IPS-18c (cell line): Measurements from ENCODE around the gene SDHB.

Source experiments
- H3K4me3 ChIP-seq: 2 replicates; pipeline ENCODE4 v1.7.0; 2013; ENCODE audit warnings: low read depth, mild to moderate bottlenecking, low read length, moderate library complexity; ENCODE audit not compliant: insufficient read depth
- H3K9me3 ChIP-seq: one replicate; pipeline ENCODE4 v1.6.1; 2013; ENCODE audit warnings: mild to moderate bottlenecking, low read length, moderate library complexity; ENCODE audit not compliant: control insufficient read depth, insufficient read depth

Gene SDHB

DNA sequence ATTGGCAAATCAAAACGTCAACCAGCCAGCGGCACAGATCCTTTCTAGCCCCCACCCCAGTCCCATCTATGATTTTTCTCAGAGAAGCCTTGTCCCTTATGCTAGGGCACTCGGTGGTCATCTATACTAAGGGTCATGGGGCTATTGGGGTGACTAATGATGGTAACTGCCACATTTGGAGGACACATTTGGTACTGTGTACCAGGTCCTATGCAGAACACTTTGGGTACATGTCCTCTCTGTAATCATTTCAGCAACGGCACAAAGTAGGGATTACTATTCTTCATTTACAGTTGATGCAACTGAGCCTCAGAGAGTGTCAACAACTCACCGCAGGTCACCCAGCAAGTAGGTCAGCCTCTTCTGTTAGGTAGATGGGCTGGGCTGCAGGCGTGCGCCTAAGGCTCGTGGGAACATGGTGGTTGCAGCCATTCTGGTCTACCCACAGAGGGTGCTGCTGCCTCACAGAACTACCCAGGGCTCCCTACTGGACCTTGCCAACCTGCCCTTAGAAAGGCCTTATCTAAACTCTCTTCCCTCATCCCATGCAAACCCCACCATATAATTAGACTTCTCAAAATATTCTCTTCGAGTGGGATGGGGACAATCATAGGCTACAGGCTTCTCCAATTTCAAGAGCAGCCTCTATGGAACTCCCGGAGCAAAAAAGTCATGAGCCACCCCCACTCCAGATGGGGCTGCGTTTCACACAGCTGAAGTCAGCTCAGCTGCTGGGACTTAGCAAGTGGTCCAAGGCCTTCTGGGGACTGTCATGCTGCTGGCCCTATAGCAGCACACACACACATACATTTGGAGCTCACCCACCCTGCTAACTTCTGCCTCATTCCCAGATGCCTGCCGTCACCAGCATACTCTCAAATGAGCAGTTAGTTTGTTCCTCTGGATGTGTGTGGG is 5.8 kb upstream of the SDHB start:
- Histone ChIP-seq H3K9me3 (no peaks in the 10 kb centered on the region), H3K4me3 (no peak overlapping the region)

DNA sequence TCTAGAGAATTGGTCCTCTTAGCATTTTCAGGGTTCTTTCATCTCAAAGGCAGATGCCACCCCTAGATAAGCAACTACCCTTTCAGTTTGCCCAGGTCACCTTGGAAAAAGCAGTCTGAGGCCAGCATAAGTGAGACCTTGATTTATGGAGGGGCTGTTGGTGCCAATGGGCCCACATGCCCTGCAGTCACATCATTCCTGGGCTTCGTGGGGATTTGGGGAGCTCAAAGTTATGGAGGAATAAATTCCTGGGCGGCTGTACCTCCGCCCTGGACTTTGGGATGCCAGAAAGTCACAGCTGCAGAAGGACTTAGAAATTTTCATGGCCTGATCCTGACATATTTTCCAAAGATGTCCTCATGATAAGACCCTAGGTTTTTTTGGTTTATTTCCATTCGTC is 2.7 kb upstream of the SDHB start:
- Histone ChIP-seq H3K4me3 (no peak overlapping the region), H3K9me3 (no peaks in the 10 kb centered on the region)

GRCh38 chr1:17055801-17056200 is 2.0 kb upstream of the SDHB start:
- H3K9me3 ChIP-seq: no peaks in the 10 kb centered on the region
- no peak overlapping the region for H3K4me3 ChIP-seq

- H3K4me3 ChIP-seq: peak overlapping the region; percentile 99
- H3K9me3 ChIP-seq: no peaks in the 10 kb centered on the region
Observed at GRCh38 chr1:17053086-17053684, 647 bp downstream of the SDHB start.

DNA sequence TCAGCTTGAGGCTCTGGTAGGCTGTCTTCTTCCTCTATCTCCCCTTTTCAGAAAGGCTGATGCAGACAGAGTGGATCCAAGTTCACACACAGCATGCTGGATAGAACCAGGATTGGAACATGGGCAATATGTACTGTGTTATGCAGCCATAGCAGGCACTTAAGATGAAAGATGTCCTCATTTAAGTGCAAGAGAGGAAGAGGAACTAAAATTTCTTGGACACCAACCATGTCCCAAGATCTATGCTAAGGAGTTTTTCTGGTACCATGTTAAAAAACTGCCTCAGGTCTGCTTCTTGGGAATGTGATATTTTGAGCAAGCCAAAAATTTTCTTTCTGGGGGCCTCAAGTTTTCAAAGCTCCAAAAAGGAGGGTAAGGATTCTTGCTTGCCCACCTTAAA is 1.2 kb downstream of the SDHB start:
- Histone ChIP-seq H3K4me3 (peak overlapping the region; percentile 99; the same call in 1 of the 2 replicates), H3K9me3 (no peaks in the 10 kb centered on the region)

DNA sequence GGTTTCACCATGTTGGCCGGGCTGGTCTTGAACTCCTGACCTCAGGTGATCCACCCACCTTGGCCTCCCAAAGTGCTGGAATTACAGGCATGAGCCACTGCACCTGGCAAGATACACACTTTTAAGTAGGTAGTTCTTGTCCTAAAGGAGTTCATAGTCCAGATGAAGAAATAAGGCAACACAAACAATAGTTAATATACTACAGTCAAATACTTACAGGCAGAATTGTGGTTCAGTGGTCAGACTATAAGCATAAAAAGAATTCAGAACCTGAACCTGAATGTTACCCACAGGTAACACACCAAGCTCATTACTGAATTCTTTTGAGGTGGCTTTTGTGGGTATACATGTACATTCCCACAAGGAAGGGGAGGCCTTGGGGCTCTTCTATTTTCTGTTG is 1.8 kb downstream of the SDHB start:
- Histone ChIP-seq H3K9me3 (no peaks in the 10 kb centered on the region), H3K4me3 (no peak overlapping the region)

- Histone ChIP-seq H3K4me3 (no peak overlapping the region), H3K9me3 (no peaks in the 10 kb centered on the region)
Observed at GRCh38 chr1:17047924-17048323, 5.9 kb downstream of the SDHB start.

GRCh38 chr1:17046334-17046657 is 7.5 kb downstream of the SDHB start:
- Histone ChIP-seq H3K9me3 (no peaks in the 10 kb centered on the region), H3K4me3 (no peak overlapping the region)

- no peak overlapping the region for H3K4me3 ChIP-seq
- no peaks in the 10 kb centered on the region for H3K9me3 ChIP-seq
Observed at GRCh38 chr1:17045634-17046333, 8.0 kb downstream of the SDHB start.

DNA sequence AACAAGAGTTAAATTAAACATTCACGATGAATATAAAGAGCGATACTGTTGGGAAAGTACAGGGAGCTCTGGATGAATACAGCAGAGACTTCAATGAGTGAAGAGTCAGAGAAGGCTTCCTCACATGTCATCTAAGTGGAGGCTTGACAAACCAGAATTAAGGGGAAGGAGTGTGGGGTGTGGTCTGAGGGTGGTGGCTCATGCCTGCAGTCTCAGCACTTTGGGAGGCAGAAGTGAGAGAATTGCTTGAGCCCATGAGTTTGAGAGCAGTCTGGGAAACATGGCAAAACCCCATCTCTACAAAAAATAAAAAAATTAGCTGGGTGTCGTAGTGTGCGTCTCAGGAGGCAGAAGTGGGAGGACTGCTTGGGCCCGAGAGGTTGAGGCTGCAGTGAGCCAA is 8.7 kb downstream of the SDHB start:
- no peaks in the 10 kb centered on the region for H3K9me3 ChIP-seq
- H3K4me3 ChIP-seq: no peak overlapping the region

DNA sequence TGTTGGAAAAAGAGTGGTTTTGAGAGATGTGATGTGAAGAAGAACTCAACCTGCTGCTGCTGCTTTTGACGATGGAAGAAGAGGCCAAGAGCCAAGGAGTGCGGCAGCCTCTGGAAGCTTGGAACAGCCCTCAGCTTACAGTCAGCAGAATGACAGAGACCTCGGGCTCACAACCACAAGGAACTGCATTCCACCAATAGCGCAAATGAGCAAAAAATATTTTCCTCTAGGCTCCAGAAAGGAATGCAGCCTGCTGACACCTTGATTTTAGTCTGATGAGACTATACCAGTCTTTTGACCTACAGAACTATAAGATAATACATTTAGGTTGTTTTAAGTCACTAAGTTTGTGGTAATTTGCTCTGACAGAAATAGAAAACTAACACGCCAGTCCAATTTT is 10.2 kb downstream of the SDHB start:
- H3K4me3 ChIP-seq: no peak overlapping the region
- no peaks in the 10 kb centered on the region for H3K9me3 ChIP-seq

GRCh38 chr1:17040135-17040534 is 13.7 kb downstream of the SDHB start:
- H3K4me3 ChIP-seq: no peak overlapping the region

DNA sequence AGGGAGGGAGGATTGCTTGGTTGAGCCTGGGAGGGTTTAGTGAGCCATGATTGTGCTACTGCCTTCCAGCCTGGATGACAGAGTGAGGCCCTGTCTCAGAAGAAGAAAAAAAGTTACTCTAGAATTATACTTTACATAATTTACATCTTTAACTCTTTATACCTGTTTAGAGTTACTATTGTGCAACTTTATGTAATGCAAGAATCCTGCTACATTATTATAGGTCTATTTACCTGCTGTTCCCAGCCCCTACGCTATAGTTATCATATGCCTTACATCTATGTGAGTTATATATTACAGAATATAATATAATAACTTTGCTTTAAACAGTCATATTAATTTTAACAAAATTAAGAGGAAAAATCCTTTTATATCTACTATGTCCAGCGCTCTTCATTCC is 14.3 kb downstream of the SDHB start:
- Histone ChIP-seq H3K9me3 (no peaks in the 10 kb centered on the region), H3K4me3 (no peak overlapping the region)

More at GRCh38 chr1:17040135-17040534, 13.7 kb downstream of the SDHB start:
- H3K9me3 ChIP-seq: no peaks in the 10 kb centered on the region

DNA sequence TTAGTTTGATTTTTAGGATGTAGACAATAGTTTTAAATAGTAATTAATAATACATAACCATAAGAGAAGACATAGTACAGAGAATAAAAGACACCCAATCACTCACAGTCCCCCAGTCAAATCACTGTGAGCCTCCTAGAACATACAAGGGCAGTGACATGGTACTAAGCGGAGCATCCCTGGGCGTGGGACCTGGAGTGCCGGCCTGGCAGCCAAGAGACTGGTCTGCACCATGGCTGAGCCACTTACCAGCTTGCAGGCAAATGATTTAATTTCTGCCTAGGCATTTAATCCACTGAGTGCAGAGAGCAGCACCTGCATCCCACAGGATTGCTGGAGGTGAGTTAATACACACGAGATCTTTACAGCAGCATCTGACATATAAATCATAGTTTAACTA is 20.4 kb downstream of the SDHB start:
- Histone ChIP-seq H3K9me3 (no peaks in the 10 kb centered on the region), H3K4me3 (no peak overlapping the region)

- H3K4me3 ChIP-seq: no peak overlapping the region
- H3K9me3 ChIP-seq: no peaks in the 10 kb centered on the region
Observed at GRCh38 chr1:17032741-17033140, 21.1 kb downstream of the SDHB start.

DNA sequence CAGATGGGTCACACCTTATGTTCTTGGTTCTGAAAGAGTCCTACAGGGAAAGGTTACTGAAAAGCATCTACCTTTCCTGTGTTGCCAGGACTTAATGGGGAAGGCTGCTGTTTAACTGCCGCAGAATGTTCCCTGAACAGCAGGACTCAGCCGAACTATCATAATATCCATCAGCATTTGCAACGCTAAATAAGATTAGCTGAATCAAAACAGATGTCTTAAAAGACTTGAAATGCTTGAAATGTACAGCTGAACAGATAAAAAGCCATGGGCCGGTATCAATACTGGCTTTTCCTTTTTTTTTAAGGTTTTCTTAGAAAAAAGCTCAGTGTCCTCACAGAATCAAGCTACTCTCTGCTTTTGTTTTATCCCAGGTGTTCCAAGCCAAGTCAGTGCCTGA is 22.4 kb downstream of the SDHB start:
- no peaks in the 10 kb centered on the region for H3K9me3 ChIP-seq
- H3K4me3 ChIP-seq: no peak overlapping the region

DNA sequence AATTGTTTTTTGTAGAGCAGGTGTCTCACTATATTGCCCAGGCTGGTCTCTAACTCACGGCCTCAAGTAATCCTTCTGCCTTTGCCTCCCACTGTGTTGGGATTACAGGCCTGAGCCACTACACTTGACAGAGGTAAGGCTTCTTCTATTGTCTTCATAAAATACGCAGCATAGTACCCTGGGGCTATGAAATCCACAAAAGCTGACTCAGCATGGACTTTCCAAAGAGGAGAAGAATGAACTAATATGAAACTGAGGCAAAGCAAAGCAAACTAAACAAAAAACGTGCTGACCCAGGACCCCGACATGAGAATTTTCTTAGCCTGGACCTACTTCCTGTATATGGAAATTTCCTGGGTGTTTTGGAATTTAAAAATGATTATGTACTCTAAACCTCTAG is 23.6 kb downstream of the SDHB start:
- H3K9me3 ChIP-seq: no peaks in the 10 kb centered on the region
- H3K4me3 ChIP-seq: no peak overlapping the region

GRCh38 chr1:17028662-17029188 is 25.1 kb downstream of the SDHB start:
- no peaks in the 10 kb centered on the region for H3K9me3 ChIP-seq
- no peak overlapping the region for H3K4me3 ChIP-seq
